Brain microvascular endothelial cell (primary cell): ENCODE data around the gene CLCA2.

Experiments used
- DNase-seq: peaks from one replicate; pipeline ENCODE4 v3.0.0-alpha.2; 2020
- H3K27ac ChIP-seq: fragments of 250-450 bp; sonication (Bioruptor Pico); 2 replicates; pipeline ENCODE4 v1.5.1; 2020; ENCODE audit warnings: mild to moderate bottlenecking, moderate library complexity
- H3K27me3 ChIP-seq: fragments of 250-450 bp; sonication (Bioruptor Pico); replicated peaks from 2 replicates; pipeline ENCODE4 v1.5.1; 2020; ENCODE audit warnings: mild to moderate bottlenecking
- H3K36me3 ChIP-seq: fragments of 250-450 bp; sonication (Bioruptor Pico); replicated peaks from 2 replicates; pipeline ENCODE4 v1.5.1; 2020; ENCODE audit warnings: mild to moderate bottlenecking
- H3K4me3 ChIP-seq: 2 replicates; pipeline ENCODE4 v1.5.1; 2011; ENCODE audit warnings: low read depth, mild to moderate bottlenecking, control low read depth, low read length, moderate library complexity
- in situ Hi-C: cut with HindIII; loops from 2 replicates; pipeline ENCODE4 v1.10.0; 2017; ENCODE audit warnings: low sequenced_read_pairs, low pct_ligation_motif_present
- TF ChIP-seq, protein P1 (sequence below): IDR thresholded peaks from 2 replicates; pipeline ENCODE4 v1.5.1; 2011; ENCODE audit warnings: low read depth, mild to moderate bottlenecking, moderate library complexity, low read length, control low read depth, inconsistent platforms; ENCODE audit errors: missing control alignments

CLCA2 gene

DNA sequence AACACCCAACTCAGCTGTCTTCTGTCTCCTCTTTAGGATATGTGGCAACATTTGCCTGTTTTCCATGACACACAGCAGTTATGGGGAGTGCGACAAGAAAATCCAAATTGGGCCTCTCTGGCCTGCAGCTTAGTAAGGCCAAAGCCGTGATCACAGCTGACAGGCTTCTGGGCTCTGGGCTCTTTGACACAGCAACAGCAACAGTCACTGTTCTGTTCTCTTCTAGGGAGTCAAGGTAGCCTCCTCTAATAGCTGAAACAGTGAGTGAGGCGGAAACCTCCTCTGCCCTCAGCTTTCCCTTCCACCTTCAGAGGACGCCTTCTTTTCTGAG is 63.8 kb downstream of the CLCA2 start:
- Histone ChIP-seq H3K36me3 (no peaks in the 10 kb centered on the region), H3K4me3 (no peak overlapping the region), H3K27me3 (no peaks in the 10 kb centered on the region), H3K27ac (no peak overlapping the region)
- in situ Hi-C loops, result no loop called here
- no peak for DNase-seq
- TF ChIP-seq, protein P1, sequence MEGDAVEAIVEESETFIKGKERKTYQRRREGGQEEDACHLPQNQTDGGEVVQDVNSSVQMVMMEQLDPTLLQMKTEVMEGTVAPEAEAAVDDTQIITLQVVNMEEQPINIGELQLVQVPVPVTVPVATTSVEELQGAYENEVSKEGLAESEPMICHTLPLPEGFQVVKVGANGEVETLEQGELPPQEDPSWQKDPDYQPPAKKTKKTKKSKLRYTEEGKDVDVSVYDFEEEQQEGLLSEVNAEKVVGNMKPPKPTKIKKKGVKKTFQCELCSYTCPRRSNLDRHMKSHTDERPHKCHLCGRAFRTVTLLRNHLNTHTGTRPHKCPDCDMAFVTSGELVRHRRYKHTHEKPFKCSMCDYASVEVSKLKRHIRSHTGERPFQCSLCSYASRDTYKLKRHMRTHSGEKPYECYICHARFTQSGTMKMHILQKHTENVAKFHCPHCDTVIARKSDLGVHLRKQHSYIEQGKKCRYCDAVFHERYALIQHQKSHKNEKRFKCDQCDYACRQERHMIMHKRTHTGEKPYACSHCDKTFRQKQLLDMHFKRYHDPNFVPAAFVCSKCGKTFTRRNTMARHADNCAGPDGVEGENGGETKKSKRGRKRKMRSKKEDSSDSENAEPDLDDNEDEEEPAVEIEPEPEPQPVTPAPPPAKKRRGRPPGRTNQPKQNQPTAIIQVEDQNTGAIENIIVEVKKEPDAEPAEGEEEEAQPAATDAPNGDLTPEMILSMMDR, result no peak

DNA sequence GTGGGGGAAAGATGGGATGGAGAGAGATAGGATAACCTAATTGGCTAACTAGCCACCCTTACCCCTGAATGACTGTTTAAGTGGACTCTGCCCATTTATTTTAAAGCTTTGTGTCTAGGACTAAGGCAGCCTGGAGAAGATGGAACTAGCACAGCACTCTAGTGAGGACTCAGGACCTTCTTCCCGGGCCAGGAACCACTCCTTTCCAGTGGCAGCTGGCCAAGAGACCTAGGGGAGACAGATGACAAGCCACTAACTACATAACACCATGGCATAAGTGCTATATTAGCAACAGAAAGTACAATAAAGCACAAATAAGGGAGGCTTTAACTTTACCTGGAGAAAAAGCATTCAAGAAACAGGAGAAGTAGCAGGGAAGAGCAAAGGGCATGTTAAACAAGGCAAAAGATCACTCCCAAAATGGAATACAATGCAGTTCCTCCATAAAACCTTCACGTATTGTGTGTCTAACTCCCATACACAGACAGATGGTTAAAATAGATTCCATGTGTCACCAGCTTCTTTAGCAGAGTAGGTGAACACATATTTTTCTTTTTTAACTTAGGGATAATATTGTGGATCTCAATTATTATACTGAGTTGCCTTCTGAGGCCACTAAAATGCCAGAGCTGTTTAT is 65.4 kb downstream of the CLCA2 start:
- Histone ChIP-seq H3K36me3 (no peaks in the 10 kb centered on the region), H3K27ac (no peak overlapping the region), H3K4me3 (no peak overlapping the region), H3K27me3 (no peaks in the 10 kb centered on the region)
- DNase-seq, result no peak
- in situ Hi-C loops, result no loop called here
- TF ChIP-seq, protein P1, result no peak

DNA sequence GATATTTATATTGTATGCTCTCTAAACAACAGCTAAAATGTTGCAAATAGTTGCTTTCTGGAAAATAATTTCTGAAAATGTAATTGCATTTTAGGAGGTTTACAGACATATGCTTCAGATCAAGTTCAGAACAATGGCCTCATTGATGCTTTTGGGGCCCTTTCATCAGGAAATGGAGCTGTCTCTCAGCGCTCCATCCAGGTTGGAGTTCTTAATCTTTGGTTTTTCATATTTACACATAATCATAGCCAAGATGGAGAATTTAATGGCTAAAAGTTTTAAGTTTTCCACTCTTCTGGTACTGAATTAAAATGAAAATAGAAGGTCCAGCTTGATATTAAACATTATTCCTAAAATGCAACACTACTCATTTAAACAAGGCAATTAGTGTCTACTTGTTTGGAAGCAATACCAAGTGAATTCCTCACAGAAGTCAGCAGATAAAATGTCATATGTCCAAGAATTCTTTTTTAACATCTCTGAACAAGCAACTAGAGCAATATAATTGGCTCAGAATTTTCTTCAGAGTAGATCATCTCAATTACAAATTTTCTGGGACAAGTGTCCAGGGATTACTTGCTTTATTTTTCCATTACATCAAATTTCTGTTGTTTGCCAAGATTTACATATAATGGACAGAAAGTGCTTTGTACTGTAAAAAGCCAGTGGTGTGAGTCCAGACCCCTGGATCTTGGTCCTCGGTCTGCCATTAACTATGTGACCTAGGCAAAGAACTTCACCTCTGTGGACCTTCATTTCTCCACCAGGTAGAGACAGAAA is 67.4 kb downstream of the CLCA2 start:
- H3K27me3 ChIP-seq, result no peaks in the 10 kb centered on the region
- H3K27ac ChIP-seq, result no peak overlapping the region
- no peaks in the 10 kb centered on the region for H3K36me3 ChIP-seq
- no peak overlapping the region for H3K4me3 ChIP-seq
- in situ Hi-C loops, result no loop called here
- no peak for DNase-seq
- TF ChIP-seq, protein P1, result no peak

DNA sequence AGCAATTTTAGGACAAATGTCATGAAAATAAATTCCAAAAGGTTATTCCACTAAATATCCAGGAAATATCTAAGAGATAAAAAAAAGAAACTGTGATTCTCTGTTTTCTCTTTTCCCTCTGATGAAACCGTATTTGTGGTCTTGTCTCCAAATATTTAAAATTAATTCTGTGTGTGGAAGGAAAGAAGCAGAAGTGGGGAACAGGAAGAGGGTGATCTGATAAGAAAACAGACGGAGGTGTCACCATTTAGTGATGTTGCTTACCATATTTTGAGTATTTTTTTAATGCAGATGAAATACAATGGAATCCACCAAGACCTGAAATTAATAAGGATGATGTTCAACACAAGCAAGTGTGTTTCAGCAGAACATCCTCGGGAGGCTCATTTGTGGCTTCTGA is 74.3 kb downstream of the CLCA2 start:
- H3K36me3 ChIP-seq, result no peaks in the 10 kb centered on the region
- in situ Hi-C loops, result no loop called here
- H3K4me3 ChIP-seq, result no peak overlapping the region
- no peaks in the 10 kb centered on the region for H3K27me3 ChIP-seq
- TF ChIP-seq, protein P1, result no peak
- DNase-seq, result no peak
- no peak overlapping the region for H3K27ac ChIP-seq

DNA sequence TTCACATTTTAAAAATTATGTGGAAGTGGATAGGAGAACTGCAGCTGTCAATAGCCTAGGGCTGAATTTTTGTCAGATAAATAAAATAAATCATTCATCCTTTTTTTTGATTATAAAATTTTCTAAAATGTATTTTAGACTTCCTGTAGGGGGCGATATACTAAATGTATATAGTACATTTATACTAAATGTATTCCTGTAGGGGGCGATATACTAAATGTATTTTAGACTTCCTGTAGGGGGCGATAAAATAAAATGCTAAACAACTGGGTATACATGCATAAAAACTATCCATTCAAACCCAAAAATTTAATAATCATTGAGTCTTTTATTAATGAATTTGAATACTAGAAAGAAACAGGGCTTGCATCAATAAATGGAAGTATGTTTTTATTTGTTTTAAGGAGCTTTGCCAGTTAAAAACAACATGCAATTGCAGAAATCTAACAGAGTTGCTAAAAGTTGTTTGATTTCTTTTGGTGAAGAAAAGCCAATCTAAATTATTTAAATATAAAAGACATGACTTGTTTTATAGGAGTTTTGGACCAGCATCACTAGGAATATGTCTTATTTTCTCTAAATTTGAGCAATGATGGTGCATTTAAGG is 76.1 kb downstream of the CLCA2 start:
- no peak for DNase-seq
- Histone ChIP-seq H3K27ac (no peak overlapping the region), H3K36me3 (no peaks in the 10 kb centered on the region), H3K27me3 (no peaks in the 10 kb centered on the region), H3K4me3 (no peak overlapping the region)
- TF ChIP-seq, protein P1, result peak; percentile 52
- in situ Hi-C loops, result no loop called here
